BLaER1 treated with 17β-estradiol and CSF1 and Interleukin-3, amounts not matched to agents 10 nM and 100 nM (cell line): ENCODE data around the gene RAX.

ENCODE experiments used
- H3K27ac ChIP-seq, 11 experiments: shearing (Covaris generic); formaldehyde crosslinking; 2 replicates each; pipeline ENCODE4 v1.8.1; 2022
- H3K27me3 ChIP-seq, 11 experiments: shearing (Covaris generic); formaldehyde crosslinking; 2 replicates each; pipeline ENCODE4 v1.8.1; 2022
- H3K36me3 ChIP-seq, 11 experiments: shearing (Covaris generic); formaldehyde crosslinking; 2 replicates each; pipeline ENCODE4 v1.8.1; 2022
- H3K4me1 ChIP-seq, 10 experiments: shearing (Covaris generic); formaldehyde crosslinking; 2 replicates each; pipeline ENCODE4 v1.8.1; 2022
- H3K4me2 ChIP-seq, 11 experiments: shearing (Covaris generic); formaldehyde crosslinking; 2 replicates each; pipeline ENCODE4 v1.8.1; 2022
- H3K4me3 ChIP-seq, 10 experiments: shearing (Covaris generic); formaldehyde crosslinking; 2 replicates each; pipeline ENCODE4 v1.8.1; 2022
- H3K9ac ChIP-seq, 11 experiments: shearing (Covaris generic); formaldehyde crosslinking; 2 replicates each; pipeline ENCODE4 v1.8.1; 2022
- H3K9me3 ChIP-seq, 11 experiments: shearing (Covaris generic); formaldehyde crosslinking; replicated peaks in 1 of 11; 2 replicates each; pipeline ENCODE4 v1.8.1; 2022
- H4K20me1 ChIP-seq, 11 experiments: shearing (Covaris generic); formaldehyde crosslinking; 2 replicates each; pipeline ENCODE4 v1.8.1; 2022
- Cebpa-rat ChIP-seq, 11 experiments: shearing (Covaris generic); IDR thresholded peaks; 2 replicates each; pipeline ENCODE4 v1.8.1; 2022

The RAX gene

GRCh38 chr18:59220784-59221765 lies 52.2 kb downstream of the RAX start:
- no peaks in the 10 kb centered on the region for H3K36me3 ChIP-seq

GRCh38 chr18:59220164-59220783 lies 53.0 kb downstream of the RAX start:
- no peaks in the 10 kb centered on the region for H4K20me1 ChIP-seq
- H3K27me3 ChIP-seq = peaks cover 0 to 6% (median 0%) of the 10 kb centered on the region in 11 experiments; a peak in 1 of 22 replicates
- no peak for TF ChIP-seq Cebpa-rat (IDR thresholded peaks at IDR 0.05)
- no peak overlapping the region for H3K4me3 ChIP-seq
- H3K9ac ChIP-seq = no peak overlapping the region
- H3K4me1 ChIP-seq = peaks cover 0 to 11% (median 0%) of the 10 kb centered on the region in 10 experiments; a peak in 5 of 20 replicates
- no peaks in the 10 kb centered on the region for H3K36me3 ChIP-seq
- no peak overlapping the region for H3K27ac ChIP-seq
- H3K4me2 ChIP-seq = no peak overlapping the region
- H3K9me3 ChIP-seq = peaks cover 10 to 17% (median 13%) of the 10 kb centered on the region in 11 experiments; a peak in 18 of 22 replicates

More at GRCh38 chr18:59220784-59221765, 52.2 kb downstream of the RAX start:
- H3K4me3 ChIP-seq = no peak overlapping the region
- H3K4me2 ChIP-seq = no peak overlapping the region
- no peaks in the 10 kb centered on the region for H4K20me1 ChIP-seq
- H3K9ac ChIP-seq = no peak overlapping the region
- H3K9me3 ChIP-seq = peaks cover 10 to 17% (median 13%) of the 10 kb centered on the region in 11 experiments; a peak in 18 of 22 replicates
- H3K27ac ChIP-seq = no peak overlapping the region
- peaks cover 0 to 5% (median 0%) of the 10 kb centered on the region in 10 experiments; a peak in 4 of 20 replicates for H3K4me1 ChIP-seq
- no peak for TF ChIP-seq Cebpa-rat (IDR thresholded peaks at IDR 0.05)
- peaks cover 0 to 6% (median 0%) of the 10 kb centered on the region in 11 experiments; a peak in 1 of 22 replicates for H3K27me3 ChIP-seq

DNA sequence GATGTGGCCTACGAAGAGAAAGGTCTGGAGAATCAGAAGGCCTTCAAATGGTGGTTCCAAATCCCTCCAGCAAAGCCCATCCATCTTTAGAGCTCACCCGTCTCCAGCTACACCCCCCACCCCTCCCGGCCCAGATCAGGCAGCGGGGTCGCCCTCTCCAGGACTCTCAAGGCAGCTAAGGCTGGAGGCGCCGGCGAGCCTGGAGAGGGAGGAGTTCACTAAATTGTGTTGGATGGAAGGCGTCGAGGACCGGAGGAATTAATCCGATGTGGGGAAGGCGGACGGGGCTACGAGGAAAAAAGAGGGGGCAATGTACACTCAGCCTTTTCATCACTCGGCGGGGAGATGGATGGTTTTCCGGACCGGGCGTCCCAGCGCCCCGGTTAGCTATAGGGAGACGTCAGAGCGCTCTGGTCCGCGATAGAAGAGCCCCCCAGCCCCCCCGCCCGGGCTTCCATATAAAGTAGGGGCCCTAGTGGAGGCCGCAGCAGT lies 53.5 kb downstream of the RAX start, which contains the start of gene GRP:
Gene GRP (plus strand): TSS at position 487 of the 492 bp plus-strand sequence. CDS start 108 bp downstream, outside the sequence.
- TF ChIP-seq Cebpa-rat (IDR thresholded peaks at IDR 0.05) = no peak
- Histone ChIP-seq H3K4me2 (no peak within 1 kb of the TSS), H4K20me1 (no peaks in the 10 kb centered on the region), H3K27me3 (peaks cover 0 to 6% (median 0%) of the 10 kb centered on the region in 11 experiments; a peak in 1 of 22 replicates), H3K4me3 (no peak within 1 kb of the TSS), H3K27ac (no peak within 1 kb of the TSS), H3K9ac (no peak within 1 kb of the TSS), H3K4me1 (peaks cover 0 to 11% (median 0%) of the 10 kb centered on the region in 10 experiments; a peak in 5 of 20 replicates), H3K36me3 (no peaks in the 10 kb centered on the region), H3K9me3 (peaks cover 10 to 17% (median 13%) of the 10 kb centered on the region in 11 experiments; a peak in 18 of 22 replicates)

DNA sequence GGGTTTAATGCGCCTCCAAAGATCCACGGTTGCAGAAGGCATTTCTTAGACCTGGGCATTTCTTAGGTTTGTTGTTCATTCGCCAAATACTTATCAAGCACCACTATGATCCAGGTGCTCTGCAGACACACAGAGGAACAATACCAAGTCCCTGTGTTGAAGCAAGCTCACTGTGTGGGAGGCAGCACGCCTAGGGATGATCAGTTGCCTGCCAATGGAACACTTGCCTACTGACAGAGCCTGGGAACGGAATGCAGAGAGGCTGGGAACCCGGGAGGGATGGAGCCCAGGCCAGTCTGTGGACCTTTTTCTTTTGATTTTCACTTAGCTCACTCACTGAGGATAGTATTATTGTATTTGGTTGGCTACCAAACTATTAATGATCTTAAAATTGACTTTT lies 55.2 kb downstream of the RAX start:
- H3K4me2 ChIP-seq = no peak overlapping the region
- H3K9ac ChIP-seq = no peak overlapping the region
- H3K27me3 ChIP-seq = peaks cover 0 to 6% (median 0%) of the 10 kb centered on the region in 11 experiments; a peak in 1 of 22 replicates
- peaks cover 10 to 17% (median 13%) of the 10 kb centered on the region in 11 experiments; a peak in 18 of 22 replicates for H3K9me3 ChIP-seq
- H3K36me3 ChIP-seq = no peaks in the 10 kb centered on the region
- no peak overlapping the region for H3K4me3 ChIP-seq
- no peaks in the 10 kb centered on the region for H4K20me1 ChIP-seq
- H3K27ac ChIP-seq = no peak overlapping the region
- TF ChIP-seq Cebpa-rat (IDR thresholded peaks at IDR 0.05) = no peak
- H3K4me1 ChIP-seq = peaks cover 0 to 11% (median 0%) of the 10 kb centered on the region in 10 experiments; a peak in 5 of 20 replicates
